K562 (cell line): ENCODE data around the gene SART1. TPM values are rescaled to one million over a fixed set of nuclear protein-coding genes. Genes with fewer than 3 reads are reported as not detected.

Experiments used
- CHAMP1 ChIP-seq: fragments of 450-650 bp; IDR thresholded peaks from 2 replicates; pipeline ENCODE4 v1.6.1; 2016; ENCODE audit warnings: mild to moderate bottlenecking
- FOSL1 ChIP-seq: fragments of 200-800 bp; sonication (Bioruptor generic); conservative IDR thresholded peaks from 2 replicates; pipeline ENCODE4 v1.6.1; 2016; ENCODE audit warnings: missing genetic modification characterization, missing compliant biosample characterization
- GABPB2 ChIP-seq: fragments of 250-450 bp; sonication (Bioruptor Pico); conservative IDR thresholded peaks from 2 replicates; pipeline ENCODE4 v1.5.1; 2021; ENCODE audit warnings: mild to moderate bottlenecking
- HEY1 ChIP-seq: fragments of 250-450 bp; sonication (Bioruptor Pico); IDR thresholded peaks from 2 replicates; pipeline ENCODE4 v1.5.0; 2020; ENCODE audit warnings: mild to moderate bottlenecking, moderate library complexity, borderline replicate concordance
- MGA ChIP-seq: fragments of 450-650 bp; IDR thresholded peaks from 2 replicates; pipeline ENCODE4 v1.6.1; 2016; ENCODE audit warnings: mild to moderate bottlenecking, moderate library complexity
- NCOA1 ChIP-seq: fragments of 450-650 bp; IDR thresholded peaks from 2 replicates; pipeline ENCODE4 v1.6.1; 2016; ENCODE audit warnings: low read depth
- STAT5B ChIP-seq: fragments of 250-450 bp; sonication (Bioruptor Pico); IDR thresholded peaks from 2 replicates; pipeline ENCODE4 v1.8.0; 2021; ENCODE audit warnings: mild to moderate bottlenecking, inconsistent platforms
- VEZF1 ChIP-seq: fragments of 200-800 bp; sonication (Bioruptor generic); IDR thresholded peaks from 2 replicates; pipeline ENCODE4 v1.6.1; 2017; ENCODE audit warnings: missing genetic modification characterization, missing compliant biosample characterization
- ZKSCAN1 ChIP-seq: fragments of 150-350 bp; IDR thresholded peaks from 2 replicates; pipeline ENCODE4 v1.6.1; 2016; ENCODE audit warnings: low read depth, low read length
- ZNF324 ChIP-seq: fragments of 250-450 bp; sonication (Bioruptor Pico); IDR thresholded peaks from 2 replicates; pipeline ENCODE4 v1.4.0; 2020; ENCODE audit warnings: mild to moderate bottlenecking
- polyA plus RNA-seq, 8 experiments: library from polyadenylated mRNA; depleted of rRNA in 4 of 8; stranded (reverse) in 5 of 8; unstranded in 3 of 8; fragments of >200 nt; fragmentation: Nextera tagmentation in 2 of 8; fragmentation: Illumina TruSeq in 1 of 8; extraction: Ambion mirVana in 2 of 8; extraction: Trizol in 1 of 8; gene quantifications; 2 replicates each; pipeline versions ENCODE4 v1.2.1 to v1.2.3, GENCODE V29; 2011 to 2014; ENCODE audit warnings: inconsistent platforms in 1 of 8, missing spikeins in 1 of 8
- total RNA-seq, 7 experiments: library from RNA; depleted of rRNA in 6 of 7; stranded (reverse); fragments of >200 nt in 6 of 7; fragmentation: Illumina TruSeq in 2 of 7; extraction: Trizol in 2 of 7; gene quantifications; 2 replicates each; pipeline versions ENCODE4 v1.2.1 to v1.2.3, GENCODE V29; 2011 to 2021; ENCODE audit warnings: low replicate concordance in 1 of 7

SART1 gene
- total and polyA plus RNA-seq, 9 of the 15 experiments (the other 6 are each of a cell fraction or from before 2014, with no cell fraction given), result 4.8 to 84.1 (median 31.7) TPM

GRCh38 chr11:65918211-65919140 is 43.1 kb upstream of the SART1 start, which contains the start of gene C11orf68 (continued):
- TF ChIP-seq MGA (peak; percentile 10; the same call in 1 of the 2 replicates), ZKSCAN1 (peak; percentile 89), VEZF1 (CRISPR knock-in tag) (no peak), CHAMP1 (no peak), ZNF324 (no peak), GABPB2 (CRISPR knock-in tag) (no peak), NCOA1 (no peak), HEY1 (no peak), FOSL1 (no peak), STAT5B (CRISPR knock-in tag) (no peak)
